AG10803 (cell line): ENCODE measurements around the gene TNFRSF8.

Source experiments
- DNase-seq: peaks from one replicate; pipeline ENCODE4 v3.0.0; 2010; ENCODE audit warnings: low read depth
- H3K4me3 ChIP-seq: 2 replicates; pipeline ENCODE4 v1.5.1; 2011; ENCODE audit warnings: mild to moderate bottlenecking, low read length, control low read depth
- TF ChIP-seq, protein P1 (sequence below): conservative IDR thresholded peaks from 2 replicates; pipeline ENCODE4 v1.5.1; 2011; ENCODE audit warnings: mild to moderate bottlenecking, low read length, control low read depth, inconsistent platforms

The TNFRSF8 gene

DNA sequence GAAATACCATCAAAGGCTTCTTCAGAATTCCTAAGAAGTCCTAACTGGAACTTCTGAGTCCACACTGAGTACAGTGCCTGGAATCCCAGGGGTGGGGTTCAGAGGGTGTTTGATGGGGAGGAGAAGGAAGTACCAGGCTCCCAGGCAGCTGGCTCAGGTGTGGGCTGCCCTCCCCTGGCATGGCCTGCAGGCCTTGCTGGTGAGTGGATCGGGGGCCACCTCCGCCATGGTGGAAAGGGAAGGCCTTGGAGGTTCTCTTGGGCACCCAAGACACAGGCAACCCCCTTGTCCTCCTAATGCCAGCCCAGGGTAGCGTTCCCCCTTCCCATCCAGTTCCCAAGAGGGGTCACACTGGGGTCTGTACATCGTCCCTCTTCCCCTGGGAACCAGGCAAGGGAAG, 76.9 kb downstream of the TNFRSF8 start:
- TF ChIP-seq, protein P1, sequence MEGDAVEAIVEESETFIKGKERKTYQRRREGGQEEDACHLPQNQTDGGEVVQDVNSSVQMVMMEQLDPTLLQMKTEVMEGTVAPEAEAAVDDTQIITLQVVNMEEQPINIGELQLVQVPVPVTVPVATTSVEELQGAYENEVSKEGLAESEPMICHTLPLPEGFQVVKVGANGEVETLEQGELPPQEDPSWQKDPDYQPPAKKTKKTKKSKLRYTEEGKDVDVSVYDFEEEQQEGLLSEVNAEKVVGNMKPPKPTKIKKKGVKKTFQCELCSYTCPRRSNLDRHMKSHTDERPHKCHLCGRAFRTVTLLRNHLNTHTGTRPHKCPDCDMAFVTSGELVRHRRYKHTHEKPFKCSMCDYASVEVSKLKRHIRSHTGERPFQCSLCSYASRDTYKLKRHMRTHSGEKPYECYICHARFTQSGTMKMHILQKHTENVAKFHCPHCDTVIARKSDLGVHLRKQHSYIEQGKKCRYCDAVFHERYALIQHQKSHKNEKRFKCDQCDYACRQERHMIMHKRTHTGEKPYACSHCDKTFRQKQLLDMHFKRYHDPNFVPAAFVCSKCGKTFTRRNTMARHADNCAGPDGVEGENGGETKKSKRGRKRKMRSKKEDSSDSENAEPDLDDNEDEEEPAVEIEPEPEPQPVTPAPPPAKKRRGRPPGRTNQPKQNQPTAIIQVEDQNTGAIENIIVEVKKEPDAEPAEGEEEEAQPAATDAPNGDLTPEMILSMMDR: no peak
- DNase-seq: peak; percentile 15
- no peak overlapping the region for H3K4me3 ChIP-seq

DNA sequence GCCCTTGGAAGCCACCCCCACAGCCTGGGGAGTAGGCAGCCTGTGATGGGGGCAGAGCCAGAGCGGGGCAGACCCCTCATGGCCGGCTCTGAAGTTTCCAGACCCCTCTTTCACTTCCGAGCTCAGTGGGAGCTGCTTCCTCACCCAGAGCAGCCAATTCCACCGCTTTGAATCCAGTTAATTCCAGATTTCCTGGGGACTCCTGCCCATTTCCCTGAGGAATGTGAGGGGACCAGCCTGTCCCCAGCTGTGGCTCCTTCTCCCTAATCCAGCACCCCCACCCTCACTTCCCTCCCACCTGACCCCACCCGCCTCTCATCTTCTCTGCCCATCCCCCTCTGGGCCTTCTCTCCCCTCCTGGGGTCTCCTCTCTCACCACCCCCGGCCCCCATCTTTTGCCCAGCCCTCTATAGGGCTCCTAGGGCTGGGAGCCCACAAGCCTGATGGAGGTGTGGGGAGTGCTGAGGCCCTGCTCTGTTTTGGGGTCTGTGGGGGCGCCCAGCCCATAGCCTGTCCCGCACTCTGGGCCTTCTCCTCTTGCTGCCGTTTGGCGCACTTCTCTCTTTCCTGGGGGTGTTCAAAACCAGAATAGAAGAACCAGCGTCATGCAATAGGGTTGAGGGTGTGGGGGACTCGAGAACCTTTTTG, 77.5 kb downstream of the TNFRSF8 start:
- H3K4me3 ChIP-seq: no peak overlapping the region
- TF ChIP-seq, protein P1: no peak
- no peak for DNase-seq

- TF ChIP-seq, protein P1: no peak
- H3K4me3 ChIP-seq: no peak overlapping the region
- DNase-seq: no peak
Measured at GRCh38 chr1:12141163-12141850, 78.2 kb downstream of the TNFRSF8 start.

GRCh38 chr1:12142141-12142823, 79.2 kb downstream of the TNFRSF8 start:
- H3K4me3 ChIP-seq: no peak overlapping the region
- TF ChIP-seq, protein P1: no peak
- no peak for DNase-seq

- H3K4me3 ChIP-seq: no peak overlapping the region
- DNase-seq: no peak
- TF ChIP-seq, protein P1: no peak
Measured at GRCh38 chr1:12142891-12143630, 80.0 kb downstream of the TNFRSF8 start.

GRCh38 chr1:12143631-12144155, 80.6 kb downstream of the TNFRSF8 start:
- no peak overlapping the region for H3K4me3 ChIP-seq
- DNase-seq: peak; percentile 99
- TF ChIP-seq, protein P1: no peak; the same call in 1 of the 2 replicates
